Activated naive CD8-positive, alpha-beta T cell treated with anti-CD3 and anti-CD28 coated beads, Interleukin-2, amount 50 U/mL, for 24 hours (primary cell): ENCODE data around the gene NCAM1.

ENCODE experiments used
- ATAC-seq: fragments of 150-1000 bp; cut with Tn5 transposase; one replicate; pipeline ENCODE4 v1.10.0; 2021
- DNase-seq: peaks from one replicate; pipeline ENCODE4 v3.0.0; 2021
- H3K27ac Mint-ChIP-seq: one replicate; pipeline ENCODE4 v1.8.0; 2021; ENCODE audit warnings: mild to moderate bottlenecking, mixed read lengths
- H3K27me3 Mint-ChIP-seq: one replicate; pipeline ENCODE4 v1.8.0; 2021; ENCODE audit warnings: mixed read lengths
- H3K36me3 Mint-ChIP-seq: one replicate; pipeline ENCODE4 v1.8.0; 2021; ENCODE audit warnings: low read depth, mixed read lengths
- H3K4me1 Mint-ChIP-seq: one replicate; pipeline ENCODE4 v1.8.0; 2021; ENCODE audit warnings: mixed read lengths
- H3K4me3 Mint-ChIP-seq: one replicate; pipeline ENCODE4 v1.8.0; 2021; ENCODE audit warnings: mild to moderate bottlenecking, moderate library complexity, mixed read lengths
- H3K9me3 Mint-ChIP-seq: one replicate; pipeline ENCODE4 v1.8.0; 2021; ENCODE audit warnings: mixed read lengths

The NCAM1 gene

DNA sequence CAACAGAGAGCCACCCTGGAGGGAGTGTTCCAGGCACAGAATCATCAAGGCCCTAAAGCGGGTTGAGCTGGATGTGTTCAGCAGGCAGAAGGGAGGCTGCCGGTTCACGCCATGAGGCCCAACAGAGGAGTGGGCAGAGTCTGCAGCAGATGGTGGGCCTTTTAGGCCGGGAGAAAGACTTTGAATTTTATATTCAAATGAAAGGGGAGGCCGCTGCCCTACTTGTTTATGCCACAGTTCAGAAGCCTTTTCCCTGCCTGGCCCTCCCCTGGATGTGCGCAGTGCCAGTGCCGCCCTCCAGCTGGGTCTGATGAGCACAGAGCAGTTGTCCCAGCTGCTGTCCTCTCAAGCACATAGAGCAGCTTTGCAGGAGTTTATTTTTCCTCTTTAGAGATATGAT lies 306.3 kb downstream of the NCAM1 start:
- peaks cover 2% of the 10 kb centered on the region for H3K27me3 Mint-ChIP-seq

DNA sequence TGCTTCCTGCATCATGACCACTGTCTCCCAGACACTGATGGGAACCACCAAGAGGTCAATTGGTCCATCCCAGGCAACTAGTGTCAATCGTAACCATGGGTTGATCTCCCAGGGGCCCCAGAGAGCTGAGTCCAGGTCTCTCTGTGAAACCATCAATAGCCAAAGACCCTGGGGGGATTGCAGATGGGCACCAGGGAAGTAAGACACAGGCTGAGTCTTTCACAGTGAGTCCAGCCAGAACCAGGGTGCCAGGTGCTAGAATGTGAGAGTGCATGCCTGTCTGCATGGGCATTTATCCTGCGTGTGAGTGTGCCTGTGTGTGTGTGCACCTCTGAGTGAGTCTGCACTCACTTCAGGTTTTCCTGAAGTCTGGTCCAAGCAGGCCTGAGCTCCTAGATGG lies 307.9 kb downstream of the NCAM1 start:
- no peak overlapping the region for H3K27ac Mint-ChIP-seq
- no peak for DNase-seq
- H3K9me3 Mint-ChIP-seq = no peaks in the 10 kb centered on the region
- H3K4me1 Mint-ChIP-seq = no peaks in the 10 kb centered on the region
- H3K36me3 Mint-ChIP-seq = no peaks in the 10 kb centered on the region
- peaks cover 3% of the 10 kb centered on the region for H3K27me3 Mint-ChIP-seq
- H3K4me3 Mint-ChIP-seq = no peak overlapping the region
- no peak for ATAC-seq

More for the DNA sequence above, 306.3 kb downstream of the NCAM1 start:
- Mint-ChIP-seq H3K4me1 (no peaks in the 10 kb centered on the region), H3K36me3 (no peaks in the 10 kb centered on the region), H3K4me3 (no peak overlapping the region), H3K27ac (no peak overlapping the region), H3K9me3 (no peaks in the 10 kb centered on the region)
- ATAC-seq (no peak), DNase-seq (no peak)

DNA sequence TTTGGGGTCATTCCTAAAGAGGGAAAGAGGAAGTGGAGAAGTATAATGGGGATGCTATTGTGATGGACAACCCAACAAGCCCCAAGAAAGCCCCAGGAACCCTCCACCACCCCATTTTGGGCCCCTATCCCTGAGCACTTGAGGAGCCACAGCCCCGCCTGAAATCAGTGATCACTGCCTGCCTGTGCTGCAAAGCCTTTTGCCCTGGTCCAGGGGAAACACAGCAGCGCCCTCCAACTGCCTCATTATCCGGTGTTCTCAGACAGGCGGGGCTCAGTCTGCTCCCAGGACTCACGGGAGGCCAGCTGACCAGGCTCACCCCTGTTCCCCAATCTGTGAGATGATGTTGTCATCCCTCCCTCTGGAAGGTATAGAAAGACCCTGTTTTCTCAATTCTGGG lies 308.4 kb downstream of the NCAM1 start:
- peaks cover 3% of the 10 kb centered on the region for H3K27me3 Mint-ChIP-seq
- H3K4me1 Mint-ChIP-seq = no peaks in the 10 kb centered on the region
- no peak overlapping the region for H3K4me3 Mint-ChIP-seq
- no peaks in the 10 kb centered on the region for H3K9me3 Mint-ChIP-seq
- ATAC-seq (no peak), DNase-seq (no peak)
- no peak overlapping the region for H3K27ac Mint-ChIP-seq
- no peaks in the 10 kb centered on the region for H3K36me3 Mint-ChIP-seq

DNA sequence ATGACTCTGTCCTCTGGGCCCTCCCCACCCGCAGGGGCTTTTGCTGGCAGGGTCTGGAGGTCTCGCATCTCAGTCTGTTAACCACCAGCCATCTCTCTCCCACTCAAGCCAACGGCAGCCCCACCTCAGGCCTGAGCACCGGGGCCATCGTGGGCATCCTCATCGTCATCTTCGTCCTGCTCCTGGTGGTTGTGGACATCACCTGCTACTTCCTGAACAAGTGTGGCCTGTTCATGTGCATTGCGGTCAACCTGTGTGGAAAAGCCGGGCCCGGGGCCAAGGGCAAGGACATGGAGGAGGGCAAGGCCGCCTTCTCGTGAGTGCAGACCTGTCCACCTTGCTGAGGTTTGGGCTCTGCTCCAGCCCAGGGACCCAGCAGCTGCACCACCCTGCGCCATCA lies 308.9 kb downstream of the NCAM1 start:
- Mint-ChIP-seq H3K9me3 (no peaks in the 10 kb centered on the region), H3K4me3 (no peak overlapping the region), H3K27ac (no peak overlapping the region), H3K36me3 (no peaks in the 10 kb centered on the region), H3K4me1 (no peaks in the 10 kb centered on the region), H3K27me3 (peaks cover 3% of the 10 kb centered on the region)
- DNase-seq = no peak
- ATAC-seq = no peak

GRCh38 chr11:113271551-113272245 lies 310.5 kb downstream of the NCAM1 start:
- no peak for ATAC-seq
- no peaks in the 10 kb centered on the region for H3K9me3 Mint-ChIP-seq

GRCh38 chr11:113272281-113272680 lies 311.1 kb downstream of the NCAM1 start:
- Mint-ChIP-seq H3K9me3 (no peaks in the 10 kb centered on the region), H3K27me3 (peaks cover 3% of the 10 kb centered on the region), H3K4me1 (no peaks in the 10 kb centered on the region), H3K4me3 (no peak overlapping the region), H3K36me3 (no peaks in the 10 kb centered on the region), H3K27ac (no peak overlapping the region)
- ATAC-seq = no peak
- DNase-seq = no peak

More at GRCh38 chr11:113271551-113272245, 310.5 kb downstream of the NCAM1 start:
- Mint-ChIP-seq H3K36me3 (no peaks in the 10 kb centered on the region), H3K4me3 (no peak overlapping the region), H3K27ac (no peak overlapping the region), H3K4me1 (no peaks in the 10 kb centered on the region), H3K27me3 (peaks cover 3% of the 10 kb centered on the region)
- no peak for DNase-seq

DNA sequence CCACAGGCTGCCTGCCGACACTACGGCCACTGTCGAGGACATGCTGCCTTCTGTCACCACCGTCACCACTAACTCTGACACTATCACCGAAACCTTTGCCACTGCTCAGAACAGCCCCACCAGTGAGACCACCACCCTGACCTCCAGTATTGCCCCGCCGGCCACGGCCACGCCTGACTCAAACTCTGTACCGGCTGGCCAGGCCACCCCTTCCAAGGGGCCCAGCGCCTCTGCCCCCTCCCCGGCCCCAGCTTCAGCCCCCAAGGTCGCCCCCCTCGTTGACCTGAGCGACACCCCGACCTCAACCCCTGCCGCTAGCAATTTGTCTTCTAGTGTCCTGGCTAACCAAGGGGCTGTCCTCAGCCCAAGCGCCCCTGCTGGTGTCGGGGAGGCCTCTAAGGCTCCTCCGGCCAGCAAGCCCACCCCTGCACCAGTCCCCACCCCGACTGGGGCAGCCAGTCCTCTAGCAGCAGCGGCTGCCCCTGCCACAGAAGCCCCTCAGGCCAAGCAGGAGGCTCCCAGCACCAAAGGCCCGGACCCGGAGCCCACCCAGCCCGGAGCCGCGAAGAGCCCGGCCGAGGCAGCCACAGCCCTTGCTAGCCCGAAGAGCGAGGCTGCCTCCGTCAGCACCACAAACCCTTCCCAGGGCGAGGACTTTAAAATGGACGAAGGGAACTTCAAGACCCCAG lies 311.9 kb downstream of the NCAM1 start:
- no peak overlapping the region for H3K27ac Mint-ChIP-seq
- no peak overlapping the region for H3K4me3 Mint-ChIP-seq
- no peak for DNase-seq

GRCh38 chr11:113273720-113274119 lies 312.5 kb downstream of the NCAM1 start:
- ATAC-seq (no peak), DNase-seq (no peak)
- Mint-ChIP-seq H3K27me3 (peaks cover 3% of the 10 kb centered on the region), H3K27ac (no peak overlapping the region), H3K4me1 (no peaks in the 10 kb centered on the region), H3K4me3 (no peak overlapping the region), H3K9me3 (no peaks in the 10 kb centered on the region), H3K36me3 (no peaks in the 10 kb centered on the region)

More for the DNA sequence above, 311.9 kb downstream of the NCAM1 start:
- ATAC-seq = no peak
- Mint-ChIP-seq H3K36me3 (no peaks in the 10 kb centered on the region), H3K4me1 (no peaks in the 10 kb centered on the region), H3K9me3 (no peaks in the 10 kb centered on the region), H3K27me3 (peaks cover 3% of the 10 kb centered on the region)

- DNase-seq = no peak
- H3K27me3 Mint-ChIP-seq = peaks cover 3% of the 10 kb centered on the region
- H3K36me3 Mint-ChIP-seq = no peaks in the 10 kb centered on the region
- no peak overlapping the region for H3K4me3 Mint-ChIP-seq
- no peaks in the 10 kb centered on the region for H3K9me3 Mint-ChIP-seq
- H3K27ac Mint-ChIP-seq = no peak overlapping the region
- ATAC-seq = no peak
- no peaks in the 10 kb centered on the region for H3K4me1 Mint-ChIP-seq
Observed at GRCh38 chr11:113274713-113275582, 313.7 kb downstream of the NCAM1 start.

GRCh38 chr11:113275602-113276001 lies 314.4 kb downstream of the NCAM1 start:
- ATAC-seq (no peak), DNase-seq (no peak)
- no peaks in the 10 kb centered on the region for H3K36me3 Mint-ChIP-seq
- no peak overlapping the region for H3K27ac Mint-ChIP-seq
- no peak overlapping the region for H3K4me3 Mint-ChIP-seq
- peaks cover 2% of the 10 kb centered on the region for H3K27me3 Mint-ChIP-seq
- no peaks in the 10 kb centered on the region for H3K4me1 Mint-ChIP-seq
- no peaks in the 10 kb centered on the region for H3K9me3 Mint-ChIP-seq

GRCh38 chr11:113276466-113276865 lies 315.2 kb downstream of the NCAM1 start:
- DNase-seq (no peak), ATAC-seq (no peak)
- Mint-ChIP-seq H3K9me3 (no peaks in the 10 kb centered on the region), H3K27ac (no peak overlapping the region), H3K4me1 (no peaks in the 10 kb centered on the region), H3K27me3 (peaks cover 2% of the 10 kb centered on the region), H3K4me3 (no peak overlapping the region), H3K36me3 (no peaks in the 10 kb centered on the region)

DNA sequence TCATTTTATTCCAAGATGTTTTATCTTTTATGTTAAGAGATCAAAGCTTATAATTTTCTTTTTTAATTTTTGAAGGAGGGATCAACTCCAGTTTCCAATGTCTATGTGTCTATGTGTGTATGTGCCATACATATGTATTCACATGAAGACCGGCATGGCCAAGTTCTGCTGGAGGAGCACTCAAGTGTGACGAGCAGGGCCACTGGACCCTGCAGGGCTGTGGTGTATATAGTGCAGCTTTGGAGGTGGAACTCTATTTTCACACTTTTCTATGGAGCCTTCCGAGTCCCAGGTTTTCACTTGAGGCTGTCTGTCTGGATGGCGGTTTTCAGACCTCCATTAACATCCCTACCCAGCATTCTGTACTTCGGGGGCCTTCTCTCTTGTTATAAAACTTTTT lies 316.7 kb downstream of the NCAM1 start:
- Mint-ChIP-seq H3K9me3 (no peaks in the 10 kb centered on the region), H3K4me1 (no peaks in the 10 kb centered on the region), H3K27ac (no peak overlapping the region), H3K27me3 (peaks cover under 1% of the 10 kb centered on the region), H3K4me3 (no peak overlapping the region), H3K36me3 (no peaks in the 10 kb centered on the region)
- no peak for ATAC-seq
- DNase-seq = no peak

GRCh38 chr11:113278481-113278880 lies 317.3 kb downstream of the NCAM1 start:
- Mint-ChIP-seq H3K4me1 (no peaks in the 10 kb centered on the region), H3K27me3 (no peaks in the 10 kb centered on the region), H3K9me3 (no peaks in the 10 kb centered on the region), H3K27ac (no peak overlapping the region), H3K36me3 (no peaks in the 10 kb centered on the region), H3K4me3 (no peak overlapping the region)
- ATAC-seq (no peak), DNase-seq (no peak)

DNA sequence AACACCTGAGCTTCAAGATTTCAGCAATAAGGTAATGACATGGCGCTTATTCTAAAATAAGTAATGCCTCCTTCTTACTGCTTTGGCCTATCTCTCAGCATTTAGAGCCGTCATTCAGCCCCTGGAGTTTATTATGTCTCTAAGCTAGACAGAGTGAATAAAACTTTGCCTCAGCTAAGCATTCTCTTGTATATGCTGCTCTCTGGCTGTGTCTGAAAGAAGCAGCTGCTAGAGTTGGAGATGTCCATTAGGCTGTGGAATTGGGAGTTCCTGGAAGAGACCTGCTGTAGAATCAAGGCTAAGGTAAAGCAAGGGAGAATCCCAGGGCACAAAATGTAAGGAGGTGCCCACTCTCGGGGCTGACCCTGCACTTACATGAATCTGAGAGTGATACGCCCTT lies 317.7 kb downstream of the NCAM1 start:
- Mint-ChIP-seq H3K9me3 (no peaks in the 10 kb centered on the region), H3K27me3 (no peaks in the 10 kb centered on the region), H3K4me1 (no peaks in the 10 kb centered on the region), H3K4me3 (no peak overlapping the region), H3K27ac (no peak overlapping the region), H3K36me3 (no peaks in the 10 kb centered on the region)
- DNase-seq (no peak), ATAC-seq (no peak)

DNA sequence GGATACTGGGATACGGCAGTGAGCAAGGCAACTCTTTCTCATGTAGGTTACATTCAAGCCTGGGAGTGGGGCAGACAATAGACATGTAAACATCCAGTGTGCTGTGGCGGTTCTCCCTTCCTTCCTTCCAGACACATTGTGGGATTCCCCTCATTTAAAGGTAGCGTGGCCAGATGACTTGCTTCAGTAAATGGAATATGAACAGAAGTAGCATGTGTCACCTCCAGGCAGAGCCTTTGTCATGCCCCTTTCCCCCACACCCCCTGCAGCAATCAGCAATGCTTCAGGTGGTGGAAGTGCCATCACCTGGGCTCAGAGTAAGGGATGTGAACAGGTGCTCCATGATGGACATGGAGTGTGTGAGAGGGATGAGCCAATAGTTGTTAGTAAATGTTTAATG lies 318.4 kb downstream of the NCAM1 start:
- Mint-ChIP-seq H3K9me3 (no peaks in the 10 kb centered on the region), H3K4me3 (no peak overlapping the region), H3K4me1 (no peaks in the 10 kb centered on the region), H3K27me3 (no peaks in the 10 kb centered on the region), H3K36me3 (no peaks in the 10 kb centered on the region), H3K27ac (no peak overlapping the region)
- ATAC-seq = no peak
- no peak for DNase-seq
